ENCODE measurements around the gene PATE1.

Gene PATE1

GRCh38 chr11:125797641-125798040 lies 51.6 kb downstream of the PATE1 start:
- DNase-seq = no peak

Data from right hindlimb (tissue), 1 donor.